SK-N-SH (cell line): ENCODE data around the gene ASPDH. TPM values are rescaled to one million over a fixed set of nuclear protein-coding genes. Genes with fewer than 3 reads are reported as not detected.

Experiments
- CTCF ChIA-PET: fragments of 300-600, 350-600 bp; formaldehyde crosslinking; extraction: SDS; loops from one replicate; lab custom pipeline; 2021; lab: Yijun Ruan, JAX
- POLR2A ChIA-PET: fragments of 350-600 bp; sonication (Branson Sonifier 250); formaldehyde crosslinking; extraction: SDS; loops from one replicate; lab custom pipeline; 2020; ENCODE audit warnings: antibody characterized with exemption, inconsistent platforms; lab: Yijun Ruan, JAX
- DNase-seq: peaks from one replicate; pipeline ENCODE4 v3.0.0; 2012
- H2AFZ ChIP-seq: fragments of 200-600 bp; sonication (generic); 2 replicates; pipeline ENCODE4 v1.8.1; 2016; ENCODE audit warnings: antibody characterized with exemption, mild to moderate bottlenecking, low read depth
- H3F3A ChIP-seq: fragments of 200-600 bp; sonication (generic); replicated peaks from 2 replicates; pipeline ENCODE3; 2016; ENCODE audit warnings: antibody characterized with exemption, mild to moderate bottlenecking; ENCODE audit not compliant: insufficient read depth
- H3K27ac ChIP-seq, 2 experiments: fragments of 200-500 bp in 1 of 2; fragments of 200-600 bp in 1 of 2; sonication (Bioruptor generic) in 1 of 2; sonication (generic), shearing (Covaris generic) in 1 of 2; 2 replicates each; pipeline versions ENCODE4 v1.5.1 to v1.6.1; 2014 to 2016; ENCODE audit warnings: low read depth in 2 of 2, inconsistent platforms in 1 of 2, low read length in 1 of 2, mild to moderate bottlenecking in 1 of 2, mixed read lengths in 1 of 2
- H3K27me3 ChIP-seq: fragments of 200-600 bp; sonication (generic), shearing (Covaris generic); 2 replicates; pipeline ENCODE4 v1.6.1; 2016; ENCODE audit warnings: mixed run types; ENCODE audit not compliant: insufficient read depth
- H3K36me3 ChIP-seq, 2 experiments: fragments of 200-500 bp in 1 of 2; fragments of 200-600 bp in 1 of 2; sonication (Bioruptor generic) in 1 of 2; sonication (generic) in 1 of 2; replicated peaks in 1 of 2; 2 replicates each; pipeline versions ENCODE3 to v1.5.1; 2014 to 2016; ENCODE audit warnings: low read length in 1 of 2, mild to moderate bottlenecking in 1 of 2; ENCODE audit not compliant: insufficient read depth in 2 of 2, control insufficient read depth in 1 of 2
- H3K4me1 ChIP-seq, 2 experiments: fragments of 200-500 bp in 1 of 2; fragments of 200-600 bp in 1 of 2; sonication (Bioruptor generic) in 1 of 2; sonication (generic), shearing (Covaris generic) in 1 of 2; 2 replicates each; pipeline versions ENCODE4 v1.5.1 to v1.6.1; 2014 to 2016; ENCODE audit warnings: low read depth in 1 of 2, low read length in 1 of 2, mixed run types in 1 of 2; ENCODE audit not compliant: insufficient read depth in 2 of 2, control insufficient read depth in 1 of 2
- H3K4me2 ChIP-seq: fragments of 200-600 bp; sonication (generic), shearing (Covaris generic); 2 replicates; pipeline ENCODE4 v1.6.1; 2017; ENCODE audit warnings: mixed run types
- H3K4me3 ChIP-seq, 2 experiments: fragments of 200-500 bp in 1 of 2; fragments of 200-600 bp in 1 of 2; sonication (Bioruptor generic) in 1 of 2; sonication (generic), shearing (Covaris generic) in 1 of 2; 2 replicates each; pipeline versions ENCODE4 v1.5.1 to v1.8.1; 2014 to 2016; ENCODE audit warnings: low read depth in 2 of 2, inconsistent platforms in 1 of 2, low read length in 1 of 2, mild to moderate bottlenecking in 1 of 2, mixed read lengths in 1 of 2, moderate library complexity in 1 of 2
- H3K79me2 ChIP-seq: fragments of 200-600 bp; sonication (generic); 2 replicates; pipeline ENCODE4 v1.8.1; 2017; ENCODE audit warnings: mild to moderate bottlenecking; ENCODE audit not compliant: insufficient read depth
- H3K9ac ChIP-seq: fragments of 200-600 bp; sonication (generic); 2 replicates; pipeline ENCODE4 v1.6.1; 2017; ENCODE audit warnings: mixed run types
- H3K9me2 ChIP-seq: fragments of 200-600 bp; sonication (generic); 2 replicates; pipeline ENCODE4 v1.6.1; 2017; ENCODE audit warnings: mixed run types
- H3K9me3 ChIP-seq: fragments of 200-600 bp; sonication (generic); 2 replicates; pipeline ENCODE4 v1.6.1; 2017; ENCODE audit warnings: mixed run types, mild to moderate bottlenecking, moderate library complexity
- H4K20me1 ChIP-seq: fragments of 200-600 bp; sonication (generic); 2 replicates; pipeline ENCODE4 v1.6.1; 2017; ENCODE audit warnings: mild to moderate bottlenecking, mixed run types; ENCODE audit not compliant: insufficient read depth
- ELF1 ChIP-seq: IDR thresholded peaks from 2 replicates; pipeline ENCODE4 v1.4.0; 2012
- FOXJ3 ChIP-seq: sonication (generic); formaldehyde crosslinking; IDR thresholded peaks from 2 replicates; pipeline ENCODE4 v1.5.1; 2020; ENCODE audit warnings: mild to moderate bottlenecking, missing genetic modification reagents
- FOXM1 ChIP-seq: IDR thresholded peaks from 2 replicates; pipeline ENCODE4 v1.4.0; 2012; ENCODE audit warnings: low read depth, mild to moderate bottlenecking
- GABPA ChIP-seq: IDR thresholded peaks from 2 replicates; pipeline ENCODE4 v1.4.0; 2012; ENCODE audit warnings: low read depth, mild to moderate bottlenecking
- GATA2 ChIP-seq: sonication (generic); formaldehyde crosslinking; IDR thresholded peaks from 2 replicates; pipeline ENCODE4 v1.5.0; 2020; ENCODE audit warnings: mild to moderate bottlenecking, missing genetic modification reagents
- MXI1 ChIP-seq: IDR thresholded peaks from 2 replicates; pipeline ENCODE4 v1.6.1; 2012; ENCODE audit warnings: mild to moderate bottlenecking, low read depth, low read length, improper control_type of control experiment
- NFIC ChIP-seq: IDR thresholded peaks from 2 replicates; pipeline ENCODE4 v1.4.0; 2012; ENCODE audit warnings: borderline replicate concordance
- RAD21 ChIP-seq: IDR thresholded peaks from 2 replicates; pipeline ENCODE4 v1.6.1; 2012; ENCODE audit warnings: mild to moderate bottlenecking, low read length
- RXRA ChIP-seq: IDR thresholded peaks from 2 replicates; pipeline ENCODE4 v1.4.0; 2012; ENCODE audit warnings: low read depth, mild to moderate bottlenecking, borderline replicate concordance
- SMC3 ChIP-seq: IDR thresholded peaks from 2 replicates; pipeline ENCODE4 v1.6.1; 2012; ENCODE audit warnings: low read depth, low read length, improper control_type of control experiment
- USF1 ChIP-seq: IDR thresholded peaks from 2 replicates; pipeline ENCODE4 v1.4.0; 2012; ENCODE audit warnings: low read depth, borderline replicate concordance
- WGBS: methylation state at CpG from one replicate; pipeline ENCODE4 v1.1.6; 2017; ENCODE audit warnings: low lambda C conversion rate; 5-methylcytosine and 5-hydroxymethylcytosine counted together
- polyA plus RNA-seq, 3 experiments: library from polyadenylated mRNA; depleted of rRNA; stranded (reverse); fragments of >200 nt; gene quantifications; 2 replicates each; pipeline ENCODE4 v1.2.3, GENCODE V29; 2012
- TF ChIP-seq, protein P1 (sequence below): fragments of 150-350 bp; IDR thresholded peaks from 2 replicates; pipeline ENCODE4 v1.6.1; 2017; ENCODE audit warnings: antibody characterized with exemption, low read length, low read depth, borderline replicate concordance

ASPDH gene
- polyA plus RNA-seq, 1 of the 3 experiments (the other 2 are of a cell fraction): 0.07 TPM

- Histone ChIP-seq H3K9me2 (no peaks in the 10 kb centered on the region), H3F3A (no peaks in the 10 kb centered on the region), H3K27ac (no peak overlapping the region), H3K36me3 (peaks cover 0 to 3% of the 10 kb centered on the region in 2 experiments), H3K9me3 (no peaks in the 10 kb centered on the region; the same call in 1 of the 2 replicates), H3K27me3 (peaks cover 5% of the 10 kb centered on the region; the same call in 1 of the 2 replicates), H3K4me2 (no peak overlapping the region), H3K9ac (no peak overlapping the region), H3K79me2 (no peaks in the 10 kb centered on the region), H4K20me1 (no peaks in the 10 kb centered on the region), H2AFZ (no peak overlapping the region), H3K4me1 (peaks cover 0 to 3% of the 10 kb centered on the region in 2 experiments; a peak in 1 of 4 replicates), H3K4me3 (no peak overlapping the region)
- POLR2A ChIA-PET: no interaction called here
- 92% methylated on average over 18 of the region's 18 CpGs for WGBS
- CTCF ChIA-PET: interaction anchor here (3.1 kb wide), 1 partner anchor 66 kb away, joined by 9 read pairs; no protein-coding TSS in a partner anchor
- TF ChIP-seq ELF1 (no peak), GATA2 (CRISPR knock-in tag) (no peak), FOXM1 (no peak), GABPA (no peak), FOXJ3 (CRISPR knock-in tag) (no peak), USF1 (no peak)
- no peak for DNase-seq
Measured at GRCh38 chr19:50490411-50490811, 23.3 kb downstream of the ASPDH start.

GRCh38 chr19:50489461-50490011, 24.2 kb downstream of the ASPDH start:
- no peak overlapping the region for H3K27ac ChIP-seq
- 45% methylated on average over 24 of the region's 24 CpGs for WGBS
- no peaks in the 10 kb centered on the region for H4K20me1 ChIP-seq
- peaks cover 0 to 3% of the 10 kb centered on the region in 2 experiments for H3K36me3 ChIP-seq
- no peak overlapping the region for H3K9ac ChIP-seq
- CTCF ChIA-PET: interaction anchor here (0.7 to 3.1 kb wide), 3 partner anchors 10 to 67 kb away, joined by 3 to 9 read pairs (median 3); no protein-coding TSS in a partner anchor
- no peak for DNase-seq
- no peak overlapping the region for H3K4me3 ChIP-seq
- H3K9me2 ChIP-seq: no peaks in the 10 kb centered on the region
- H3K4me2 ChIP-seq: no peak overlapping the region
- H3K4me1 ChIP-seq: peaks cover 0 to 3% of the 10 kb centered on the region in 2 experiments; a peak in 1 of 4 replicates
- no peaks in the 10 kb centered on the region; the same call in 1 of the 2 replicates for H3K9me3 ChIP-seq
- no peak overlapping the region for H2AFZ ChIP-seq
- TF ChIP-seq NFIC (no peak), MXI1 (no peak), RAD21 (no peak), SMC3 (no peak), RXRA (no peak)
- TF ChIP-seq, protein P1, sequence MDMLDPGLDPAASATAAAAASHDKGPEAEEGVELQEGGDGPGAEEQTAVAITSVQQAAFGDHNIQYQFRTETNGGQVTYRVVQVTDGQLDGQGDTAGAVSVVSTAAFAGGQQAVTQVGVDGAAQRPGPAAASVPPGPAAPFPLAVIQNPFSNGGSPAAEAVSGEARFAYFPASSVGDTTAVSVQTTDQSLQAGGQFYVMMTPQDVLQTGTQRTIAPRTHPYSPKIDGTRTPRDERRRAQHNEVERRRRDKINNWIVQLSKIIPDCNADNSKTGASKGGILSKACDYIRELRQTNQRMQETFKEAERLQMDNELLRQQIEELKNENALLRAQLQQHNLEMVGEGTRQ: no peak
- POLR2A ChIA-PET: no interaction called here
- peaks cover 5% of the 10 kb centered on the region; the same call in 1 of the 2 replicates for H3K27me3 ChIP-seq
- no peaks in the 10 kb centered on the region for H3K79me2 ChIP-seq
- H3F3A ChIP-seq: no peaks in the 10 kb centered on the region
